KMS-11 (cell line): Measurements from ENCODE around the gene MRNIP.

Source experiments
- H2AFZ ChIP-seq: fragments of 200-600 bp; sonication (generic); 2 replicates; pipeline ENCODE4 v1.6.1; 2016; ENCODE audit warnings: antibody characterized with exemption, mixed run types, low read depth
- H3K27ac ChIP-seq: fragments of 200-600 bp; sonication (generic); 2 replicates; pipeline ENCODE4 v1.6.1; 2016; ENCODE audit warnings: mild to moderate bottlenecking, mixed run types
- H3K27me3 ChIP-seq: fragments of 200-600 bp; sonication (generic); 2 replicates; pipeline ENCODE4 v1.6.1; 2017; ENCODE audit warnings: mild to moderate bottlenecking, low read depth, mixed run types, moderate library complexity; ENCODE audit not compliant: insufficient read depth
- H3K36me3 ChIP-seq: fragments of 200-600 bp; sonication (generic); 2 replicates; pipeline ENCODE4 v1.6.1; 2017; ENCODE audit warnings: mild to moderate bottlenecking, mixed run types; ENCODE audit not compliant: insufficient read depth
- H3K4me1 ChIP-seq: fragments of 200-600 bp; sonication (generic); 2 replicates; pipeline ENCODE4 v1.6.1; 2016; ENCODE audit warnings: mild to moderate bottlenecking, low read depth, mixed run types; ENCODE audit not compliant: poor library complexity, severe bottlenecking
- H3K4me2 ChIP-seq: fragments of 200-600 bp; sonication (generic); 2 replicates; pipeline ENCODE4 v1.7.0; 2016; ENCODE audit warnings: mild to moderate bottlenecking, mixed run types
- H3K4me3 ChIP-seq: fragments of 200-600 bp; sonication (generic); IDR thresholded peaks from 2 replicates; pipeline ENCODE4 v1.6.1; 2017; ENCODE audit warnings: low read depth, low read length, mixed read lengths; ENCODE audit not compliant: insufficient read depth
- H3K79me2 ChIP-seq: fragments of 200-600 bp; sonication (generic); 2 replicates; pipeline ENCODE4 v1.6.1; 2016; ENCODE audit warnings: low read depth, mixed run types; ENCODE audit not compliant: insufficient read depth
- H3K9ac ChIP-seq: fragments of 200-600 bp; sonication (generic); 2 replicates; pipeline ENCODE4 v1.6.1; 2016; ENCODE audit warnings: mild to moderate bottlenecking, mixed run types
- H4K20me1 ChIP-seq: fragments of 200-600 bp; sonication (generic); 2 replicates; pipeline ENCODE4 v1.6.1; 2016; ENCODE audit warnings: mild to moderate bottlenecking, mixed run types; ENCODE audit not compliant: insufficient read depth
- TF ChIP-seq, protein P1 (sequence below): fragments of 200-600 bp; sonication (generic); conservative IDR thresholded peaks from 2 replicates; pipeline ENCODE4 v1.6.1; 2017; ENCODE audit warnings: low read depth, mild to moderate bottlenecking, antibody characterized with exemption, low read length, moderate library complexity, mixed read lengths

Gene MRNIP, protein sequence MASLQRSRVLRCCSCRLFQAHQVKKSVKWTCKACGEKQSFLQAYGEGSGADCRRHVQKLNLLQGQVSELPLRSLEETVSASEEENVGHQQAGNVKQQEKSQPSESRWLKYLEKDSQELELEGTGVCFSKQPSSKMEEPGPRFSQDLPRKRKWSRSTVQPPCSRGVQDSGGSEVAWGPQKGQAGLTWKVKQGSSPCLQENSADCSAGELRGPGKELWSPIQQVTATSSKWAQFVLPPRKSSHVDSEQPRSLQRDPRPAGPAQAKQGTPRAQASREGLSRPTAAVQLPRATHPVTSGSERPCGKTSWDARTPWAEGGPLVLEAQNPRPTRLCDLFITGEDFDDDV

DNA sequence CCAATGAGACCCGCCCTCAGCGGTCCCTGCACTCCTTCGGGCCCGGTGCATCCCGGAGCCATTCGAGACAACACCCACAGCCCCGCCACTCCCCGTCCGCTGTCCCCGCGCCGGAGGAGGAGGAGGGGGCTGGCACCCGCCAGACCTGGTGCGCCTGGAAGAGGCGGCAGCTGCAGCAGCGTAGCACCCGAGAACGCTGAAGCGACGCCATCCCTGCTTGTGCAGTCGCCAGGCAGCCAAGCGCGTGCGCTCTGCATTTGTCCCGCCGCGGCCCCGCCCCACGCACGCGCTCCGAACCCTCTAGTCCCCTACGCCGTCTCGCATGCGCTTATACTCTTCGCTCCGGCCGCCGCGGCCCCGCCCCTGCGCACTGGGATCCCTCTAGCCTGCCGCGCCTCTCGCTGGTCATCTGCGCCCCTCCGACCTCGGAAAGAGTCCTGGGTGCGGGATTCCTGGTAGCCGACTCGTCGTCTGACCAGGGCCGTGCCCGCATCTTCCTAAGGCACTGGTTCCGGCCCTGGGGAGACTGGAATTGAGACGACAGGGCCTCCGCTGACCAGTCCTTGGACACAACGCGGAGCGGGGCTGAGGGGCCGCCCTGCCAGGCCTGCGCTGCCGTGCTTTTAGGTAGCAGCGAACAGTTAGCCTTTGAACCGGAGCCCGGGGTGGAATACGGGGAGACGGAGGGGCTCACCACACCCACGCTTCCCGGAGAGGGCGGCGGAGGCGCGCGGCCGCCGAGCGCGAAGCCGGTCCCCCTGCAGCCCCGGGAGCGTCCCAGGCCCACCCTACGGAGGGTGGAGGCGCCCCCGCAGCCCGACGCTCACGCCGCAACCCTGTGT lies at the start of gene MRNIP:
TSS of gene MRNIP (minus strand) at position 232 of the 842 bp plus-strand sequence. CDS start at position 211, 21 bp downstream.
- TF ChIP-seq, protein P1, sequence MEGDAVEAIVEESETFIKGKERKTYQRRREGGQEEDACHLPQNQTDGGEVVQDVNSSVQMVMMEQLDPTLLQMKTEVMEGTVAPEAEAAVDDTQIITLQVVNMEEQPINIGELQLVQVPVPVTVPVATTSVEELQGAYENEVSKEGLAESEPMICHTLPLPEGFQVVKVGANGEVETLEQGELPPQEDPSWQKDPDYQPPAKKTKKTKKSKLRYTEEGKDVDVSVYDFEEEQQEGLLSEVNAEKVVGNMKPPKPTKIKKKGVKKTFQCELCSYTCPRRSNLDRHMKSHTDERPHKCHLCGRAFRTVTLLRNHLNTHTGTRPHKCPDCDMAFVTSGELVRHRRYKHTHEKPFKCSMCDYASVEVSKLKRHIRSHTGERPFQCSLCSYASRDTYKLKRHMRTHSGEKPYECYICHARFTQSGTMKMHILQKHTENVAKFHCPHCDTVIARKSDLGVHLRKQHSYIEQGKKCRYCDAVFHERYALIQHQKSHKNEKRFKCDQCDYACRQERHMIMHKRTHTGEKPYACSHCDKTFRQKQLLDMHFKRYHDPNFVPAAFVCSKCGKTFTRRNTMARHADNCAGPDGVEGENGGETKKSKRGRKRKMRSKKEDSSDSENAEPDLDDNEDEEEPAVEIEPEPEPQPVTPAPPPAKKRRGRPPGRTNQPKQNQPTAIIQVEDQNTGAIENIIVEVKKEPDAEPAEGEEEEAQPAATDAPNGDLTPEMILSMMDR, result no peak
- H3K79me2 ChIP-seq, result no peaks in the 10 kb centered on the region
- no peak within 1 kb of the TSS for H3K4me3 ChIP-seq
- no peaks in the 10 kb centered on the region for H3K27me3 ChIP-seq
- H3K27ac ChIP-seq, result peak within 1 kb of the TSS; percentile 33; the same call in 1 of the 2 replicates
- peak within 1 kb of the TSS; percentile 46; the same call in 1 of the 2 replicates for H3K9ac ChIP-seq
- no peaks in the 10 kb centered on the region for H3K36me3 ChIP-seq
- peak within 1 kb of the TSS; percentile 51 for H3K4me2 ChIP-seq
- no peaks in the 10 kb centered on the region for H3K4me1 ChIP-seq
- no peaks in the 10 kb centered on the region for H4K20me1 ChIP-seq
- peak within 1 kb of the TSS; percentile 82 for H2AFZ ChIP-seq

DNA sequence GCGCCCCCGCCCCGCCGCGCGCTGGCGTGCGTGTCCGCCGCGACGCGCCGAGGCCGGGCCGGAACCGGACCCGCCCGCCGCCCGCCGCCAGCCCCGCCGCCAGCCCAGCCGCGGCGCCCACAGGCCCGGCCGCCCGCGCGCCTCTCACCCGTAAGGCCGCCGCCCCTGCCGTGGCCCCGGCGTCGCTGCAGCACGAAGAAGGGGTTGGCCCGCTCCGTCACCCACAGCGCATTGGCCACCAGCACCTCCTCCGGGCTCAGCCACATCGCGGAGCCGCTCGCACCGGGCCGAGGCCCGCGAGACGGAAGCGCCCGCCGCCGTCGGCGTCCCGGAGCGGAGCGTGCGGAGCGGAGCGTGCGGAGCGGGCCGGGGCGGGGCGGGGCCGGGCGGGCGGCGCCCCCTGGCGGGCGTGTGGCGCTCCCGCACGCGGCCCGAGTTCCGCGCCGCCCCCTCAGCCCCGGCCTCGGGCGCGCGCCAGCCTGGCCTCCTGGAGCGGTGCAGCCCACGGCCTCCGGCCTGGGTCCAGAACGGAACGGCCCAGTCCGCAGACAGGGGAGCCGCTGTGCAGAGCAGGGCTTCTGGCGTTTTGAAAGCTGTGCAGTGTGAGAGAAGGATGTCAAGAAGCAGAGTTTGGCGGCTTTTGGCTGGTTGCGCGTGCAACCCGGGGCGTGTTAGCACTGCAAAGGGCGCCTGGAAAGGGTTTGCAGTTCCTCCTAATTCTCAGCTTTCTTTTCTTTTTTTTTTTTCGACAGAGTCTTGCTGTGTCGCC lies 49.1 kb upstream of the MRNIP start, which contains the start of gene TBC1D9B:
TSS of gene TBC1D9B (minus strand) at position 342 of the 769 bp plus-strand sequence. CDS start at position 266, 76 bp downstream.
- Histone ChIP-seq H3K4me2 (peak within 1 kb of the TSS; percentile 48; the same call in 1 of the 2 replicates), H3K27me3 (no peaks in the 10 kb centered on the region), H2AFZ (no peak within 1 kb of the TSS), H3K9ac (peak within 1 kb of the TSS; percentile 22; the same call in 1 of the 2 replicates), H4K20me1 (no peaks in the 10 kb centered on the region), H3K4me3 (no peak within 1 kb of the TSS), H3K4me1 (no peaks in the 10 kb centered on the region), H3K36me3 (no peaks in the 10 kb centered on the region), H3K79me2 (peaks cover 5% of the 10 kb centered on the region; the same call in 1 of the 2 replicates), H3K27ac (no peak within 1 kb of the TSS)
- TF ChIP-seq, protein P1, result no peak; the same call in 1 of the 2 replicates

DNA sequence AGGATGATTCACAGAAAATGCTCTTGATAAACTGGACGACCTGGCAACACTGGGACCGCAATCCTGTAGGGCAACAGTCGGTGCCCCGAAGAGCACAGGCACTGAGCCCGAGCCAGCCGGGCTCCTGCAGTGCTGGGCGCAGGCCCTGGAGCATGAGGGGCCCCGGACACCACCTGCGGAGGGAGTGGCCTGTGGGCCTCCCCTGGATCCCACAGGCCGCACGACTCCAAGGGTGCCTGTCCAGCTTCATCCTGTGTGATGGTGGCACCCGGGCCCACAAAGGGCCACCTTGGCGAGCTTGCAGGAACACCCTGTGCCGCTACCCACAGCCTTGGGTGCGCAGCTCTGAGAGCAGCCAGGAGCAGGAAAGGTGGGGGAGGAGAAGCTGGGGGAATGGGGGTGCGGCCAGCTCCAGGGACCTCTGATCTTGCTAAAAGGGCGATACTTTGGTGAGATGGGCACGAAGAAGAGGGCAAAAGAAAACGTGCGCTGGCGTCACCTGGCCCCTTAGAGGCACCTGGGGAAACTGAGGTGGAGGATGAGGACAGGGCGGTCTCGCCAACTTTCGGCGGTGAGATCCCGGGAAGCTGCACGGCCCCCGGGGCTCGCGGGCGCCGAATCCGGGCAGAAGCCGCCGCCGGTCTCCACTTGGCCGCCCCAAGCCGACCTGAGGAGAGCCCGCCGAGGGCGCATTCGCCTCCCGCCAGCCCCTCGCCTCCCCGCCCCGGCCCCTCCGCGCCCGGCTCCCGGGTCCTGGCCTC lies 48.4 kb upstream of the MRNIP start:
- Histone ChIP-seq H3K27ac (no peak overlapping the region), H3K4me2 (peak overlapping the region; percentile 48; the same call in 1 of the 2 replicates), H3K27me3 (no peaks in the 10 kb centered on the region), H2AFZ (no peak overlapping the region), H3K4me1 (no peaks in the 10 kb centered on the region), H3K36me3 (no peaks in the 10 kb centered on the region), H4K20me1 (no peaks in the 10 kb centered on the region), H3K79me2 (peaks cover 5% of the 10 kb centered on the region; the same call in 1 of the 2 replicates), H3K4me3 (no peak overlapping the region), H3K9ac (peak overlapping the region; percentile 22; the same call in 1 of the 2 replicates)
- TF ChIP-seq, protein P1, result no peak
